GM18507 (cell line): ENCODE results near the gene CCL27.

Source experiments
- DNase-seq: peaks from one replicate; pipeline ENCODE4 v3.0.0; 2011; ENCODE audit warnings: low read depth; ENCODE audit not compliant: insufficient read length; ENCODE audit errors: extremely low spot score
- FAIRE-seq: peaks from 2 replicates; lab custom pipeline; 2011; peaks lifted over from hg19 to GRCh38; lab: Jason Lieb, UNC

CCL27 gene

DNA sequence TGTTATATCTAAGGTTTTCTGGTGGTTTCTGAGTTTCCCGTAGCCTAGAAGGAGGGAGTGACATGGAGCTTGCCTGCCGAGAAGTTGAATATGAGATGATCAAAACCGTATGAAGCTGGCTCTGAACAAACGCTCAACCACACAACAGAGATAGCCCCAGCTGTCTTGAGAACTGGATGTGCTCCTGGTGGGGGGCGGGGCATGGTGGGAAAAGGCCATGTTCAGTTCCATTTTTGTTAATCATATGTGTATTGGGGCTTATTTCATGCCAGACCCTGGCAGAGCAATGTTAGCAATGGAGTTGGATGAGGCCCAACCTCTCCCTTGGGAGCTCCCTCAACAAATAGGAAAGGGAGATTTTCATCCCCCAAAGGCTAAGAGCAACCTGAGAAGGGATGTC is 23.8 kb upstream of the CCL27 start:
- DNase-seq (no peak), FAIRE-seq (no peak)

DNA sequence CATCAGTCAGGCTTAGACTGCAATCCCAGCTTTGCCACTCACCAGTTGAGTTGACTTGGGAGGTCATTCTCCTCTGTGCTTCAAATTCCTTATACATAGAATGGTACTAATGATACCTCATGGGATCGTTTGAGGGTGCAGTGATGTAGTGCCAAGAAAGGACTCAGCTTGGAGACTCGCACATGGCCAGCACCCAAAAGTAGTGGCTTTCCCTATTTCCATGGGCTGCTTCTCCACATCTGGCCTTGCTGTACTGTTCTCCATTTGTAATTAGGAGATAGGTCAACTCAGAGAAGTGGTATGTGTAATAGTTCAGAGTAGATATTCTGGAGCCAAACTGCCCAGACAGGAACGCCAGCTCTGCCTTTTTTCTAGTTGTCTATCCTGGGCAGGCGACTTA is 23.1 kb upstream of the CCL27 start:
- DNase-seq = no peak
- FAIRE-seq = no peak

DNA sequence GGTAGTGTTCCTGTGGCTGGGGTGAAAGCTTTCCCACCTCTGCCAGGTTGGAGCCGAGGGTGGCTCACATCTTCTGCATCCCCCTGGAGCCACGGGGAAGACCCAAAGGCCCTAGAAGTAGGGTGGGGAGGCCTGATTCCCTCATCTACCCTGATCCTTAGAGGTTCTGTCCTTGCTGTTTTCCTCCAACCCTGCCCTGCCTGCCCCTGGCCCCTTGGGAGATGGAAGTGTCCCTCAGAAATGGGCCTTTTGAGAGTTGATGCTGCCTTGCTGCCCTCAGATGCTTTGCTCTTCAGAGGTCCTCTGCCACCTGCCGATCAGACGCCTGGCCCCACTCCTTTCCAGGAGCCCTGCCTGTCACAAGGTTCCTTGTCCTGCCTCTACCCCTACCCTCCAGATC is 22.4 kb upstream of the CCL27 start:
- FAIRE-seq (no peak), DNase-seq (no peak)

DNA sequence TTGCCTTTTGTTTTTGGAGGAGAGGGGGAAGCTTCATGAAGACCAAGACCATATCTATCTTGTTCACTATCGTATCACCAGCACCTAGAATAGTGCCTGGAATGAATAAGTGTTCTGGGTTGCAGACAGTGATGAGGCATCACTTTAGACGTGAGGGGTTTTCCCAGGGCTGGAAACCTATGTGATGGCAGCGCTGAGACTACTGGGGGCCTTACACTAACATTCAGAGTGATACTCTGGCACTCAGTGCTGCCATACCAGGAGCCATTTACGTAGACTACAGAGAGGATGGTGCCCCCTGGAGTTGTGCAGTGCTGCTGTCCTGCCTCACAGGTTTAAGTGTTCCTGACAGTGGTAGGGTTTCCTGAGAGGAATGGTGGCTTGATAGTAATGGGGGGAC is 21.7 kb upstream of the CCL27 start:
- DNase-seq = no peak
- FAIRE-seq = no peak

DNA sequence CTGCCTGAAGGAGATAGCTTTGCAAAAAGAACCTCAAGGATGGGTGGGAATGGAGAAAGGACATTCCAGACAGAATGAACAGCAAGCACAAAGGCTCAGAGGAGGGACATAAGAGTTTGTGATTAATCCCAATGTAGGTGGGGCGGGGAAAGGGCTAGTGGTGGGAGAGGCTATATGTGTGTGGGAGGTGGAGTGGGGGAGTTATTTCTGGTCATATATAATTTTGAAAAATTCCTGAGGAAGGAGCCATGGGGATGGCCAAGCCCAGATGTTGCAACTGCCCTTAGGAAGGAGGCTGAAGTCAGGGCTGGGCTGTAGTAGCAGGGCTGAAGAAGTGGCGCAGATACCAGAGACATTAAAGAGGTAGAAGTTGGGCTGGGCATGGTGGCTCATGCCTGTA is 13.4 kb upstream of the CCL27 start:
- FAIRE-seq (no peak), DNase-seq (no peak)

DNA sequence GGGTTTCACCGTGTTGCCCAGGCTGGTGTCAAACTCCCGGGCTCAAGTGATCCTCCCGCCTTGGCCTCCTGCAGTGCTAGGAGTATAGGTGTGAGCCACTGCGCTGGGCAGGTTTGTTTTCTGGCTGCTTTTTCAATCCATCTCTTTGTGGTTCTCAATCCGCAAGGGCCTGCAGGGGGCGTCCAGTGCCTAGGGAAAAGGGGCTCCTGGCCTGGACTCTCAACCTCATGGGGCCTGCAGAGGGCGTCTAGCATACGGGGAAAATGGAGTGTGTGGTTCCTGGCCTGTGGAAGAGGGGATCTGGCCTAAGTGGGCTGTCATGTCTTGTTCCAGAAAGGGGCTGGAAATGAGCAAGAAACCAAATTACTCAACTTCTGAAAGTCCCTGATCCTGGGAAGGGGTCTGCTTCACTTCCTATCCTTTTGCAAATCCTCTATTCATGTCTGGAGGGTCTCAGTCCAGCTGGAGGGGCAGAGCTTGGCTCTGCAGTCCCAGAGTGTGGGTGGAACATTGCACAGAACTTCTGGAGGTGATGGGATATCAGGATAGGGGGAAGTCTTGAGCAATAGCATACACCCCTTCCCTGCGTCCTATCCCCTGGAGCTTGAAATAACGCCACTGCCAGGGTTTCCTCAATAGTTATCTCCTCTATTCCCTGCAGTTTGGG is 12.7 kb upstream of the CCL27 start:
- FAIRE-seq = peak; percentile 68
- DNase-seq = peak; percentile 39

DNA sequence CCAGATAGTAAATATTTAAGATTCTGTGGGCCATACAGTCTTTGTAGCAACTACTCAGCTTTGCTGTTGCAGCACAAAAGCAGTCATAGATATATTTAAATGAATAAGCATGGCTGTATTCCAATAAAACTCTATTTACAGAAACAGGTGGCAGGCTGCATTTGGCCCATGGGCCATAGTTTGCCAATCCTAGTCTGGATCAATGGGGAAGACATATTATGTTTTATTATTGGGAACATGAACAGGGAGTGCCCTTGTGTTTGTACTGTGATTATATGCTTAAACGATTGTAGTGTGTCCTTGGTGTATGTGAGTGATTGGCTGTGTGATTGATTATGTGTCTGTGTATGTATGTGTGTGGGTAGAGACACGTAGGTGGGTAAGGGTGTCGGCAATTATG is 12.0 kb upstream of the CCL27 start:
- no peak for DNase-seq
- FAIRE-seq = no peak

DNA sequence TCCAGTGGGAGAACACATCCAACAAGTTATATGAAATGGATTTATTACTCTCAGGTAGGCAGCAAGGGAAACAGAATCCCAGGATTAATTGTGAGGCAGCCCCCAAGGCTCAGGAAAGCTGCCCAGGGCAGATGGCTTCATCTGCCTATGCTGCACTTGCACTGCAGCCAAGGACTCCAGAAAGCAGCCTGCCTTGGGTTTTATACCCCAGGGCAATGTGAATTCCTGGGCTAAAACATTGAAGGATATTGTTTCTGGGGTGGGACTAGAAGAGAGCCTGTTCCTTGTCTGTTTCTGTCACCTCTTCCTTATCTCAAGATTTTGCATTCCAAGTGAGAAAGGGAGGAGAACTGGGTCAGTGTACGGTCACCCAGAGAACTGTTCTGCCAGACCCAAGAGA is 8.8 kb upstream of the CCL27 start:
- DNase-seq (no peak), FAIRE-seq (no peak)

DNA sequence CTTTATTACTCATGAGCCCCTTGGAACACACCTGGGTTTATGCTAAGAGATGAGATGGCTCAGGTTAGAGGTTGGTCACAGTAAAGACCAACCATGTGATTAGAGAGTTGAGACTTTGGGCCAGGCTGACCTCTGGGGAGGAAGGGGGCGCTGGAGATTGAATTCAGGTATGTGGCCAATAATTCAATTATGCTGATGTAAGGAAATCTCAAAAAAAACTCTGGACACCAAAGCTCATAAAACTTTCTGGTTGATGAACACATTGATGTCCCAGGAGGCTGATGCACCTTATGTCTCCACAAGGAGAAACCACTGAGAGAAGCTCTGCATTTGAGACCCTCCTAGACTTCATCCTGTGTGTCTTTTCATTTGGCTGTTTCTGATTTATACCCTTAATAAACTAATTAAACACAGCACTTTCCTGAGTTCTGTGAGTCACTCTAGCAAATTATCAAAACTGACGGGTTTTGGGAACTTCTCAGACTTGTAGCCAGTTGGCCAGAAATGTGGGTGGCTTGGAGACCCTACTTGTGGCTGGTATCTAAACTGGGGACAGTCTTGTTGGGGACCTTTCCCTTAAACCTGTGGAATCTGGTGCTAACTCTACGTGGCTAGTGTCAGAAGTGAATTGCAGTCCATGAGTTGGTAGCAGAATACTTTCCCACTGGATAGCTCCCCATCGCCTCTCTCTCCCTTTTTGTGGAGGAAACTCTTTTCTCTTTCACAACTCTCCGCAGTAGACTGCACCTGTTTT is 7.5 kb upstream of the CCL27 start:
- FAIRE-seq (no peak), DNase-seq (no peak)

DNA sequence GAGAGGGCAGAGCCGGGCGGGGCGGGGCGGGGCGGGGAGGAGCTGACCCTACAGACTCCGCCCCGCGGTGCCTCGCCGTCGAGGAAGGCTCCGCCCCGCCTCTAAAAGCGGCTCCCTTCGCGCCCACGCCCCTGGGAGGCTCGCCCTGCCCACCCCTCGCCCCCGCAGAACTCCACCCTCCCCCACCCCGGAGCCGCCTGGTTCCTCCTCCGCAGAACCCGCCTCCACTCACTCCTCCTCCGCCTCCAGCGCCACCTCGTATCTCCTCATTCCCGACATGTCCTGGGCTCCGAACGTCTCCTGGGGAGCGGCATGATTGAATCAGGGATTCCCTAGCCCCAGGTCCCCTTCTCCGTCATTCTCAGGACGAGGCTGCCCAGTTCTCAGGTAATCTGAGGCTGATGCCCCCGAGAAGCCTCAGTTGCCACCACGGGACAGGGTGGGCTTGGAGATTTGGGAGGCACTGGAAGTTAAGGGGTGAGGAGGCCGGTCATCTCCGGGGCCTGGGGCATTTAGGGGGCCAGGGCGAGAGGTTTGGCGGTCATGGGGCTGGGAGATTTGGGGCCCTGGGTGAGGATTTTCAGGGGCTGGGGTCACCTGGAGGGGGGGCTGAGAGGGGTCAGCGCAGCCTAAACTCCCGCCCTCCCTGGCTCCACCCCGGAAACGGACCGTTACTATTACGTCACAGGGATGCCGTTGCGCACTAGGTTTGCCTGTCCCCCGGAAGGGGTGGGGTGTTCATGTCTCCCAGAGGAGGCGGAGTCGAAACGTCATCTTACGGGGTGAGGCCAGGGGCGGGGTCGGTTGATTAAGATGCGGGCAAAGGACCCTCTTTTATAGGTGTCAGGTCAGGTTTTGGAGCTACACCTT is 3.2 kb upstream of the CCL27 start:
- DNase-seq (peak; percentile 75), FAIRE-seq (peak; percentile 87)

DNA sequence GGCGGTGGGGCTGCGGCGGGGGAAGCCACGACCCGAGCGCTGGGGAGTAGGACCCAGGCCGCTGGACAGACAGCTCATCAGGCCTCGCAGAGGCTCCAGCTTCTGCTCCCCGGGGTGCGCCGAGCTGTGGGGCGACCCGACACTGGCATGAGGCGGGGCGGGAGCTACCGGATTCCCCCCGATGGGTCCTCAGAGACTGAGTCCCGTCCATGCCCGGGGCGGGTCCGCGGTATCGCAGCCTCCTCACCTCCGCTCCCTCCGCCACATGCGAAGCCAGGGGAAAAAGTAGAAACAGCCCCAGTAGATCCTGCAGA is 2.6 kb upstream of the CCL27 start:
- no peak for FAIRE-seq
- DNase-seq = no peak

DNA sequence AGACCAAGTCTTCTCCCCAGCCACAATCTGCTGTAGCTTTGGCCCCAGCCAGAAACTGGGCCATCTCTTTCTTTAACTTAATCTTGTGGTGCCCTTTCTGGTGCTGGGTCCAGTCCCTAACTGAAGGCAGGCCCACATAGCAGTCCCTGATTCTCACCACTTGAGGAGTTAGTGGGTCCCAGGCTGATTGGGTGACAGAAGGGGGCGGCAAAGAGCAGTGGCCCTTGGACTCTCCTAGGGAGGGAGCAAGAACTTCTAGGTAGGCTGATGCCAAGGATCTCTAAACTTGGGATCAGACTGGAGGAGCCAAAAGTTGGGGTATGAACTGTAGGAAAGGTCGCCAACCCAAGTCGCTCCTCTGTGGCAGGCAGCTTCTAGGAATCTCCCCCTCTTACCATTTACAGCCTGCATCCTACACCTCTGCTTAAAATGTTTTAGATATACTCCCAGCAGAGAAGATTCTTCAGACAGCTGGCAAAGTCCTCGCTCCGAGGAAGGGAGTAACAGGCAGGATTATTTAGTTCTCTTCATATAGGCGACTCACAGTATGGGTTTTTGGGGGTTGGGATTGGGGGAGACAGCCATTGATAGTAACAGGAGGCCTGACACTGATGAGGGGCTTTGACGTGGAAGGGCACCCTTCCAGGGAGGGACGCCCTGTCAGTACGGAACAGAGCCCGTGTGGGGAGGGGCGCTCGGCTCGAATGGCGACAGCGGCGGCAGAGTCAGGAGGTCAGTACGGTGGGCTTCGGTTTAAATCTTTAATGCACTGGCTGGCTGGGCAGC is 2.0 kb upstream of the CCL27 start:
- no peak for DNase-seq

DNA sequence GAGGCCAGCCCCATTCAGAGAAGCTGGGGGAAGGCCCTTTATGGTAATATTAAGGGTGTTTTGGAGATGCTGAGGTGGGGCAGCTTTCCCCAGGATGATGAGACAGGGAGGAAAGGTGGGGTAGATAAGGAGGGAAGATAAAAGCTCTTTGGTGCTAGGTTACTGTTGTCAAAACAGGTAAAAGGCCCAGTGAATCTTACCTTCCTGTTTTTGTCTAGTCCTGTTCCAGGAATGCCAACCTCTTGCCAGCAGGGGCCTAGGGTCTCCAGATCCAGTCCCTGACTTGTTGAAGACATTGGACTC is 797 bp upstream of the CCL27 start:
- FAIRE-seq = no peak
- DNase-seq = no peak

More for the DNA sequence above, 2.0 kb upstream of the CCL27 start:
- FAIRE-seq = peak; percentile 79

DNA sequence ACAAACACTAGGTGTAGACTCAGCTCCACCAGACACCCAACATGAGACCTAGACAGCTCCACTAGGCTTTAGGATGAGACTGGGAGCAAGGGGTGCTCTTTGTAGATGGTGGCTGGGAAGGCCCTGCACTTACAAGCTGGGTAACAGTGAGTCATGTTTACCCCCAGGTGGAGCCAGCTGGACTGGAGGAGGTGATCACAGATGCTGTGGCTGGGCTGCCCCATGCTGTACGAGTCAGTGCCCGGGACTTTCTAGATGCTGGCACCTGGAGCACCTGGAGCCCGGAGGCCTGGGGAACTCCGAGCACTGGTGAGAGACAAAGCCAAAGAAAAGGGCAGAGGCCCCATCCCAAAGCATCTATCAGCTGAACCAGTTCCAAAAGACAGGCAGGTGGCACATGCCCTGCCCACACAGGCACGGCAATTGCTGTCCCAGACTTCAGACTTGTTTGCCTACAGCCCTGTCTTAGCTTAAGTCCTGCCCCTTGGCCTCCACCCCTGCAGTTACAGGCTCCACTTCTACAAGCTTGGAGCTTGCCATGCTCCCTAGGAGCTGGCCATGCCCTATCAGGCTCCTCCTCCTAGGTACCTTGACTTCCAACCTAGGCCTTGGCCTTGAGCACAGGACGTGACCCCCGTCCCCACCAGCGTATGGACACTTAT is 2.7 kb downstream of the CCL27 start:
- no peak for DNase-seq
- FAIRE-seq = no peak

DNA sequence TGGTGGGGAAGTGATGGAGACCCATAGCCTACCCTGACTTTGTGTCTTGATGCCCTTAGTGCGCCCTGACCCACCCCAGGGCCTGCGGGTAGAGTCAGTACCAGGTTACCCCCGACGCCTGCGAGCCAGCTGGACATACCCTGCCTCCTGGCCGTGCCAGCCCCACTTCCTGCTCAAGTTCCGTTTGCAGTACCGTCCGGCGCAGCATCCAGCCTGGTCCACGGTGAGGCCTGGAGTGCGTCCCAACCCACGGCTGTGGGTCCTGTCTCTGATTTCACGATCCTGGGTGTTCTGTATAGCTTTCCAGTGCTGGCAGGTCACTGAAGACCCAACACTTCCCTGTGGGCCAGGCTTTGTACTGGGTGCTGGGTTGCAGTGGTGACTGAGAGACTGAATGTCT is 4.0 kb downstream of the CCL27 start:
- FAIRE-seq (no peak), DNase-seq (no peak)

DNA sequence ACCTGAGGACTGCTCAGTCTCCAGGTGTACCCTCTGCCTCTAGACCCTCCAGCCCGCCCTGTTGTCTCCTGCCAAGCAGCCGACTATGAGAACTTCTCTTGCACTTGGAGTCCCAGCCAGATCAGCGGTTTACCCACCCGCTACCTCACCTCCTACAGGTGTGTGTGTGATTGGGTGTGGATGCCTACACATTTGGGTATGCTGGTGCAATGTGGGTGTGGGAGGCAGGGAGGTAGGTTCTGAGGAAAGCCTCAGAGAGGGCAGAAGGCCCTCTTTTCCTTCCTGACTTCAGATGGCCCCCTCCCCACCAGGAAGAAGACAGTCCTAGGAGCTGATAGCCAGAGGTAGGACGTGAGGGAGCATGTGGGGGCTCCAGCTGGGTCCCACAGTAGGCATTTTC is 5.5 kb downstream of the CCL27 start:
- FAIRE-seq (no peak), DNase-seq (no peak)

DNA sequence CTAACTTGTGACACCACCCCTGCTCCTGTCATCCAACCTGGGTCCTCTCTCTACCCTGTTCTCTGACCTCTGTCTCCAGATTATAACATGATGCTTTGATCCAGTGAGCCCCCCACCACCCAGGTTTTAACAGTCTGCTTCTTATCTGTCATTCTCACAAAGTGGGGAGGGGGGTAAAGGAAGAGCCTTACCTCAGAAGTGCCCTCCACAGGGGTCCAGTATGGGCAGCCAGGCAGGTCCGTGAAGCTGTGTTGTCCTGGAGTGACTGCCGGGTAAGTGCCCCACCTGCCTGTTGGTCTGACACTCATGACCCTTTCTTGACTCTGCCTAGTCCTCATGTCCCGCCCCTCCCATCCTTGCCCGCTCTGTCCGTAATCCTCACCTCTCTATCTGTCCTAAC is 7.1 kb downstream of the CCL27 start:
- DNase-seq = no peak
- FAIRE-seq = no peak

DNA sequence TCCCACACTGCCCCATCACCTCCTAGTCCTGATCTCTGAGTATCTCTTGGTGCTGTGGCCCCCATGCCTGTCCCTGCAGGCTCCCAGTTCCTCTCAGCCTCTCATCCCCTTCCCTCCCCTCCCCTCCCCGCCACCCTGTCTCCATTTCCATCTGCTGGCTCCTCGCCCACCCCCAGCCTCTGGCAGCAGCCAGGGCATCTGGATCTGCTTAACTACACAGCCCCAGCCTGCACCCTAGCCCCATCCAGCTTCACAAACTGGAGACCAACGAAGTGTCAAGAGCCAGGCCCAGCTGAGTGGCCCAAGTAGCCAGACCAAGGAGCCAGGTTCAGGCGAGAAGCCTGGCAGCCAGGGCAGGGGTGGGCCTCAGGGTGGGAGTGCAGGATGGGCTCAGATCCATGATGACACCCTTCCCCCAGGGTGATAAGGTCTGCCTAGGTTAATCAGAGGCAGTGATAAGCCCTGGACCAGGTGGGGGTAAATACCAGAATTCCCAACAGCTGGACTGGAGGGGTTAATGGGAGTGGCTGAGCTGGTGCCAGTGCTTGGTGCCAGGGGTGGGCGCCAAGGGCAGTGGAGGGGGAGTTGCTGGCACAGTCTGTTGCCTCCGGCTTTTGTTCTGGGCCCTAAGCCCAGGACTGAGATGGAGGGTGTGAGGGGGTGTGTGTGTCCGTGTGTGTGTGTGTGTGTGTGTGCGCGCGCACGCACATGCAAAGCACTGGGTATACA is 8.0 kb downstream of the CCL27 start:
- DNase-seq = no peak
- no peak for FAIRE-seq
